Keratinocyte (primary cell): Measurements from ENCODE around the gene SLC35E4. TPM values are rescaled to one million over a fixed set of nuclear protein-coding genes. Genes with fewer than 3 reads are reported as not detected.

Source experiments
- DNase-seq: peaks from one replicate; pipeline ENCODE4 v3.0.0-alpha.2; 2011; ENCODE audit warnings: low read depth, missing footprints, low spot score
- FAIRE-seq: peaks from 2 replicates; lab custom pipeline; 2011; peaks lifted over from hg19 to GRCh38; lab: Jason Lieb, UNC
- H2AFZ ChIP-seq: 2 replicates; pipeline ENCODE4 v1.6.0; 2012; ENCODE audit warnings: low read length, control low read depth, inconsistent platforms; ENCODE audit not compliant: control insufficient read depth
- H3K27ac ChIP-seq: 2 replicates; pipeline ENCODE4 v1.5.1; 2011; ENCODE audit warnings: low read length; ENCODE audit not compliant: control insufficient read depth, insufficient read depth
- H3K27me3 ChIP-seq: 3 replicates; pipeline ENCODE4 v1.6.0; 2011; ENCODE audit warnings: low read length; ENCODE audit not compliant: control insufficient read depth, insufficient read depth; ENCODE audit errors: extremely low read depth
- H3K36me3 ChIP-seq, 2 experiments: 2 replicates in 1 of 2; 3 replicates in 1 of 2; pipeline ENCODE4 v1.5.1; 2011; ENCODE audit warnings: low read length in 2 of 2, mild to moderate bottlenecking in 1 of 2; ENCODE audit not compliant: control insufficient read depth in 2 of 2, insufficient read depth in 2 of 2; ENCODE audit errors: extremely low read depth in 1 of 2
- H3K4me1 ChIP-seq: 3 replicates; pipeline ENCODE4 v1.5.1; 2011; ENCODE audit warnings: low read length; ENCODE audit not compliant: control insufficient read depth, insufficient read depth; ENCODE audit errors: extremely low read depth
- H3K4me2 ChIP-seq: 3 replicates; pipeline ENCODE4 v1.6.0; 2011; ENCODE audit warnings: low read depth, low read length; ENCODE audit not compliant: control insufficient read depth, insufficient read depth; ENCODE audit errors: extremely low read depth
- H3K4me3 ChIP-seq, 3 experiments: fragments of 200-600 bp in 1 of 3; sonication (generic) in 1 of 3; 2 replicates in 2 of 3; 3 replicates in 1 of 3; pipeline ENCODE4 v1.5.1; 2011 to 2016; ENCODE audit warnings: low read length in 3 of 3, mild to moderate bottlenecking in 3 of 3, control low read depth in 2 of 3, inconsistent platforms in 1 of 3, low read depth in 1 of 3, mixed read lengths in 1 of 3, mixed run types in 1 of 3, moderate library complexity in 1 of 3; ENCODE audit not compliant: control insufficient read depth in 2 of 3, insufficient read depth in 2 of 3; ENCODE audit errors: extremely low read depth in 1 of 3
- H3K79me2 ChIP-seq: 2 replicates; pipeline ENCODE4 v1.6.0; 2012; ENCODE audit warnings: low read length; ENCODE audit not compliant: control insufficient read depth, insufficient read depth
- H3K9ac ChIP-seq: 3 replicates; pipeline ENCODE4 v1.6.0; 2011; ENCODE audit warnings: low read length; ENCODE audit not compliant: control insufficient read depth, insufficient read depth; ENCODE audit errors: extremely low read depth
- H3K9me1 ChIP-seq: 3 replicates; pipeline ENCODE4 v1.6.0; 2011; ENCODE audit warnings: low read length; ENCODE audit not compliant: control insufficient read depth, insufficient read depth; ENCODE audit errors: extremely low read depth
- H3K9me3 ChIP-seq: 2 replicates; pipeline ENCODE4 v1.5.1; 2012; ENCODE audit warnings: low read depth, low read length; ENCODE audit not compliant: control insufficient read depth
- H4K20me1 ChIP-seq: 3 replicates; pipeline ENCODE4 v1.6.0; 2011; ENCODE audit warnings: low read length; ENCODE audit not compliant: control insufficient read depth, insufficient read depth; ENCODE audit errors: extremely low read depth
- EZH2 ChIP-seq: IDR thresholded peaks from one replicate; pipeline ENCODE4 v1.6.1; 2012; ENCODE audit warnings: inconsistent platforms, mild to moderate bottlenecking, low read length, moderate library complexity
- dilution Hi-C: fragments of 300-500 bp; cut with MboI; formaldehyde crosslinking; loops from one replicate; pipeline ENCODE4 v1.7.0; 2020; ENCODE audit warnings: low sequenced_read_pairs; ENCODE audit not compliant: extremely low pct_ligation_motif_present
- polyA plus RNA-seq, 5 experiments: library from polyadenylated mRNA; depleted of rRNA in 3 of 5; stranded (reverse) in 3 of 5; stranded (forward) in 1 of 5; unstranded in 1 of 5; fragments of >200 nt; gene quantifications; 1 replicate in 1 of 5; 2 replicates in 3 of 5; 3 replicates in 1 of 5; pipeline versions ENCODE4 v1.2.1 to v1.2.3, GENCODE V29; 2011 to 2012; ENCODE audit warnings: missing spikeins in 2 of 5, low read depth in 1 of 5, low replicate concordance in 1 of 5
- TF ChIP-seq, protein P1 (sequence below), 3 experiments: IDR thresholded peaks in 1 of 3; conservative IDR thresholded peaks in 1 of 3; optimal IDR thresholded peaks in 1 of 3; 2 replicates in 2 of 3; 3 replicates in 1 of 3; pipeline versions ENCODE3 to v1.5.1; 2011; ENCODE audit warnings: low read length in 3 of 3, mild to moderate bottlenecking in 3 of 3, moderate library complexity in 2 of 3, control low read depth in 1 of 3, inconsistent platforms in 1 of 3; ENCODE audit not compliant: insufficient read depth in 2 of 3; ENCODE audit errors: extremely low read depth in 1 of 3

The SLC35E4 gene
- polyA plus RNA-seq, 1 donor (not counting 4 experiments of a cell fraction or from before 2014, with no cell fraction given), result 2.3 TPM

DNA sequence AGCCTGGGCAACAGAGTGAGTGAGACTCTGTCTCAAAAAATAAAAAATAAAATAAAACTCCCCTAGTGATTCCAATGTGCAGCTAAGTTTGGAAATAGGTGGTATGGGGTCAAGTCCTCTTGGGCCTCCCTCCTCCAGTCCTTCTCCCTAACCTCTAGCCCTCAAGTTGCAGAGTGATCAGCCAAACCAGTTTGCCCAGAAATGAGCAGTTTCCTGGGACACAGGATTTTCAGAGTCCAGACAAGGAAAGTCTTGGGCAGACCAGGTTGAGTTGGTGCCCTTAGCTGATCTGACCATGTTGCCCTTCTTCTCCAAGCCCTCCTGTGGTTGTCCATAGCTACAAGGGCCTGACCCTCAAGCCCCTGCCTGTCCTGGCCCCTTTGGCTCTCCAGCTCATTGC, 20.7 kb upstream of the SLC35E4 start:
- no peaks in the 10 kb centered on the region for H3K27me3 ChIP-seq
- no peaks in the 10 kb centered on the region for H3K79me2 ChIP-seq
- no peak overlapping the region for H3K9ac ChIP-seq
- no peak overlapping the region for H2AFZ ChIP-seq
- TF ChIP-seq, protein P1, sequence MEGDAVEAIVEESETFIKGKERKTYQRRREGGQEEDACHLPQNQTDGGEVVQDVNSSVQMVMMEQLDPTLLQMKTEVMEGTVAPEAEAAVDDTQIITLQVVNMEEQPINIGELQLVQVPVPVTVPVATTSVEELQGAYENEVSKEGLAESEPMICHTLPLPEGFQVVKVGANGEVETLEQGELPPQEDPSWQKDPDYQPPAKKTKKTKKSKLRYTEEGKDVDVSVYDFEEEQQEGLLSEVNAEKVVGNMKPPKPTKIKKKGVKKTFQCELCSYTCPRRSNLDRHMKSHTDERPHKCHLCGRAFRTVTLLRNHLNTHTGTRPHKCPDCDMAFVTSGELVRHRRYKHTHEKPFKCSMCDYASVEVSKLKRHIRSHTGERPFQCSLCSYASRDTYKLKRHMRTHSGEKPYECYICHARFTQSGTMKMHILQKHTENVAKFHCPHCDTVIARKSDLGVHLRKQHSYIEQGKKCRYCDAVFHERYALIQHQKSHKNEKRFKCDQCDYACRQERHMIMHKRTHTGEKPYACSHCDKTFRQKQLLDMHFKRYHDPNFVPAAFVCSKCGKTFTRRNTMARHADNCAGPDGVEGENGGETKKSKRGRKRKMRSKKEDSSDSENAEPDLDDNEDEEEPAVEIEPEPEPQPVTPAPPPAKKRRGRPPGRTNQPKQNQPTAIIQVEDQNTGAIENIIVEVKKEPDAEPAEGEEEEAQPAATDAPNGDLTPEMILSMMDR (optimal IDR thresholded peaks at IDR 0.05 in 1 of 3, IDR thresholded peaks at IDR 0.05 in 1 of 3, conservative IDR thresholded peaks at IDR 0.05 in 1 of 3; ENCODE audit: extremely low read depth in 1 of 3, insufficient read depth in 2 of 3, low read length in 3 of 3), result no peak
- no peak for TF ChIP-seq EZH2
- H3K36me3 ChIP-seq, result no peaks in the 10 kb centered on the region
- no peak for DNase-seq
- no peak overlapping the region for H3K27ac ChIP-seq
- H3K4me1 ChIP-seq, result no peaks in the 10 kb centered on the region
- no peaks in the 10 kb centered on the region for H4K20me1 ChIP-seq
- no peaks in the 10 kb centered on the region for H3K9me3 ChIP-seq
- H3K4me3 ChIP-seq, result no peak overlapping the region
- no peak for FAIRE-seq
- no peak overlapping the region for H3K4me2 ChIP-seq
- dilution Hi-C loops, result no loop called here
- no peaks in the 10 kb centered on the region for H3K9me1 ChIP-seq

DNA sequence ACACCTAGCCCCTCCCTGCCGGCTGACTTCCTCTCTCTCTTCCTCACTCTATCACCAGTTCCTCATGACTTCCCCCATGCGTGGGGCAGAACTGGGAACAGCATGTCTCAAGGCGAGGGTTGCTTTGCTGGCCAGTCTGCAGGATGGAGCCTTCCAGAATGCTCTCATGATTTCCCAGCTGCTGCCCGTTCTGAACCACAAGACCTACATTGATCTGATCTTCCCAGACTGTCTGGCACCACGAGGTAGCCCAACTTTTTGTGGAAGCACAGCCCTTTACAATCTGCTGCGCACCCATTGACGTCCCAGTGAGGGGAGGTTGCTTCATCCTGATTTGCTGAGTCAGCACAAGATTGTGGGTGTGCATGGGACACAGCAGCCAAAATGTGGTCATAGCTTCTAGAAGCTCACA, 20.0 kb upstream of the SLC35E4 start:
- dilution Hi-C loops, result no loop called here
- no peak for TF ChIP-seq EZH2
- TF ChIP-seq, protein P1 (optimal IDR thresholded peaks at IDR 0.05 in 1 of 3, IDR thresholded peaks at IDR 0.05 in 1 of 3, conservative IDR thresholded peaks at IDR 0.05 in 1 of 3; ENCODE audit: extremely low read depth in 1 of 3, insufficient read depth in 2 of 3, low read length in 3 of 3), result no peak
- no peak for DNase-seq
- no peaks in the 10 kb centered on the region for H3K36me3 ChIP-seq
- H3K9me1 ChIP-seq, result no peaks in the 10 kb centered on the region
- no peaks in the 10 kb centered on the region for H3K4me1 ChIP-seq
- no peak overlapping the region for H3K4me2 ChIP-seq
- no peaks in the 10 kb centered on the region for H3K79me2 ChIP-seq
- no peak for FAIRE-seq
- H3K4me3 ChIP-seq, result no peak overlapping the region
- no peak overlapping the region for H2AFZ ChIP-seq
- no peaks in the 10 kb centered on the region for H3K9me3 ChIP-seq
- no peak overlapping the region for H3K9ac ChIP-seq
- no peaks in the 10 kb centered on the region for H3K27me3 ChIP-seq
- H4K20me1 ChIP-seq, result no peaks in the 10 kb centered on the region
- H3K27ac ChIP-seq, result no peak overlapping the region
